GM12878 (cell line): ENCODE data around the gene TMEM179B. TPM values are rescaled to one million over a fixed set of nuclear protein-coding genes. Genes with fewer than 3 reads are reported as not detected.
"Not testable (repeated sequence)": the region's sequence is repeated elsewhere in the genome, so short reads cannot be mapped to it uniquely, and the experiment has no call there.

Experiments used
- ATAC-seq: fragments of 200-7000 bp; cut with Tn5 transposase; 3 replicates; pipeline ENCODE4 v1.9.1; 2020; ENCODE audit warnings: mild to moderate bottlenecking, moderate library complexity
- BruUV-seq: library from RNA; stranded (reverse); fragments of 400-500 nt; replicated peaks from 2 replicates; lab custom pipeline; 2021; lab: Mats Ljungman, UMichigan
- CTCF ChIA-PET: fragments of 300-600 bp; sonication (Branson Sonifier 250); formaldehyde crosslinking; extraction: SDS; loops from one replicate; lab custom pipeline; 2021; ENCODE audit warnings: inconsistent platforms; lab: Yijun Ruan, JAX
- POLR2A ChIA-PET: fragments of 350-600 bp; formaldehyde crosslinking; extraction: SDS; loops from one replicate; lab custom pipeline; 2021; ENCODE audit warnings: inconsistent platforms; lab: Charles Lee
- RAD21 ChIA-PET: fragments of 300-600 bp; sonication (Branson Sonifier 250); formaldehyde crosslinking; loops from one replicate; lab custom pipeline; 2023; ENCODE audit warnings: antibody characterized with exemption; ENCODE audit not compliant: unreplicated experiment; lab: Charles Lee
- SMC1A ChIA-PET: fragments of 300-600 bp; sonication (Branson Sonifier 250); formaldehyde crosslinking; loops from one replicate; lab custom pipeline; 2023; ENCODE audit not compliant: unreplicated experiment, uncharacterized antibody; lab: Charles Lee
- DNase-seq: peaks from one replicate; pipeline ENCODE4 v3.0.0-alpha.2; 2011; ENCODE audit warnings: low read depth, low spot score
- FAIRE-seq: peaks from 3 replicates; lab custom pipeline; 2011; peaks lifted over from hg19 to GRCh38; lab: Jason Lieb, UNC
- H2AFZ ChIP-seq: 2 replicates; pipeline ENCODE4 v1.6.0; 2011; ENCODE audit warnings: low read depth, low read length, control low read depth; ENCODE audit not compliant: control insufficient read depth
- H3K27ac ChIP-seq: 2 replicates; pipeline ENCODE4 v1.5.1; 2011; ENCODE audit warnings: control low read depth; ENCODE audit not compliant: control insufficient read depth, insufficient read depth
- H3K27me3 ChIP-seq, 2 experiments: replicated peaks in 1 of 2; 2 replicates each; pipeline versions ENCODE4 v1.6.0 to v1.6.1; 2011; ENCODE audit warnings: low read length in 1 of 2; ENCODE audit not compliant: control insufficient read depth in 2 of 2, insufficient read depth in 2 of 2
- H3K36me3 ChIP-seq, 2 experiments: 2 replicates each; pipeline ENCODE4 v1.5.1; 2011; ENCODE audit warnings: low read length in 1 of 2; ENCODE audit not compliant: control insufficient read depth in 2 of 2, insufficient read depth in 2 of 2
- H3K4me1 ChIP-seq: 2 replicates; pipeline ENCODE4 v1.6.1; 2011; ENCODE audit warnings: mild to moderate bottlenecking, low read length, moderate library complexity, mixed read lengths; ENCODE audit not compliant: control insufficient read depth, insufficient read depth
- H3K4me2 ChIP-seq: 2 replicates; pipeline ENCODE4 v1.6.0; 2011; ENCODE audit warnings: control low read depth; ENCODE audit not compliant: control insufficient read depth, insufficient read depth
- H3K4me3 ChIP-seq: fragments of 200-600 bp; sonication (generic); 2 replicates; pipeline ENCODE4 v1.5.1; 2016
- H3K79me2 ChIP-seq: 2 replicates; pipeline ENCODE4 v1.6.0; 2011; ENCODE audit warnings: low read length; ENCODE audit not compliant: control insufficient read depth, insufficient read depth
- H3K9ac ChIP-seq: 2 replicates; pipeline ENCODE4 v1.8.0; 2011; ENCODE audit warnings: low read length, control low read depth, mixed read lengths; ENCODE audit not compliant: control insufficient read depth, insufficient read depth
- H3K9me3 ChIP-seq: replicated peaks from 3 replicates; pipeline ENCODE4 v1.5.1; 2011; ENCODE audit warnings: mild to moderate bottlenecking, low read length; ENCODE audit not compliant: control insufficient read depth, insufficient read depth
- H4K20me1 ChIP-seq: 2 replicates; pipeline ENCODE4 v1.6.0; 2011; ENCODE audit not compliant: control insufficient read depth, insufficient read depth
- HSF1 ChIP-seq: fragments of 150-350 bp; IDR thresholded peaks from 2 replicates; pipeline ENCODE4 v1.6.1; 2014; ENCODE audit warnings: mild to moderate bottlenecking, low read depth, low read length
- YBX1 ChIP-seq: fragments of 450-650 bp; IDR thresholded peaks from 2 replicates; pipeline ENCODE4 v1.6.1; 2016; ENCODE audit warnings: antibody characterized with exemption
- WGBS: methylation state at CpG from one replicate; pipeline ENCODE4 v1.1.6; 2016; ENCODE audit warnings: low lambda C conversion rate; ENCODE audit not compliant: insufficient replicate concordance, insufficient coverage; ENCODE audit errors: missing lambda C conversion rate; 5-methylcytosine and 5-hydroxymethylcytosine counted together
- in situ Hi-C: fragments of 300-500 bp; cut with MboI; formaldehyde crosslinking; loops from 9 replicates; pipeline ENCODE4 v1.14.3; 2018; ENCODE audit warnings: mixed read lengths
- intact Hi-C: fragments of 100-400 bp; cut with micrococcal nuclease; formaldehyde crosslinking; loops from one replicate; pipeline ENCODE4 v1.14.2; 2022; ENCODE audit not compliant: unreplicated experiment
- polyA plus RNA-seq, 11 experiments: library from polyadenylated mRNA; depleted of rRNA in 4 of 11; unstranded in 6 of 11; stranded (reverse) in 5 of 11; fragments of >200 nt; fragmentation: Nextera tagmentation in 4 of 11; fragmentation: Illumina TruSeq in 1 of 11; extraction: Ambion mirVana in 4 of 11; extraction: Trizol in 1 of 11; gene quantifications; 1 replicate in 1 of 11; 2 replicates in 10 of 11; pipeline versions ENCODE4 v1.2.1 to v1.2.3, GENCODE V29; 2011 to 2016; ENCODE audit warnings: inconsistent platforms in 2 of 11, missing spikeins in 2 of 11, low read depth in 1 of 11
- total RNA-seq, 4 experiments: library from RNA; depleted of rRNA in 3 of 4; stranded (reverse); fragments of >200 nt in 3 of 4; fragmentation: Illumina TruSeq in 1 of 4; extraction: Trizol in 1 of 4; gene quantifications; 2 replicates each; pipeline versions ENCODE4 v1.2.1 to v1.2.3, GENCODE V29; 2013 to 2021

Gene TMEM179B
- total and polyA plus RNA-seq, 10 of the 15 experiments (the other 5 are each of a cell fraction or from before 2014, with no cell fraction given), result 21.7 to 82.4 (median 42.0) TPM

- TF ChIP-seq HSF1, result no peak
- no peak for TF ChIP-seq YBX1
- TF ChIP-seq, all 136 proteins: peak for 0
Measured at GRCh38 chr11:62823677-62824076, 36.5 kb downstream of the TMEM179B start (continued).

- H3K27ac ChIP-seq, H3K9me3 ChIP-seq, H3K4me1 ChIP-seq, FAIRE-seq, H4K20me1 ChIP-seq, in situ Hi-C loops, H3K27me3 ChIP-seq, intact Hi-C loops, ATAC-seq, H2AFZ ChIP-seq, H3K4me3 ChIP-seq, H3K4me2 ChIP-seq, DNase-seq, H3K9ac ChIP-seq, BruUV-seq: not testable (repeated sequence)
- ChIA-PET CTCF (interaction anchor here (0.6 to 1.5 kb wide), 3 partner anchors 23 to 1411 kb away, joined by 3 to 6 read pairs (median 3); partner anchors contain the start of genes NXF1 and TMEM179B), RAD21 (interaction anchor here (0.6 kb wide), 1 partner anchor 37 kb away, joined by 3 read pairs; no protein-coding TSS in a partner anchor), SMC1A (interaction anchor here (0.8 to 1.8 kb wide), 5 partner anchors 12 to 58 kb away, joined by 3 to 5 read pairs (median 5); no protein-coding TSS in a partner anchor), POLR2A (interaction anchor here (0.6 to 1.7 kb wide), 7 partner anchors 10 to 206 kb away, joined by 3 to 7 read pairs (median 4); partner anchors contain the start of genes B3GAT3 and ZBTB3)
- 99% methylated on average over 8 of the region's 8 CpGs for WGBS
- H3K36me3 ChIP-seq, result peaks cover 17 to 20% of the 10 kb centered on the region in 2 experiments
- peaks cover 28% of the 10 kb centered on the region for H3K79me2 ChIP-seq
Measured at GRCh38 chr11:62828130-62828529, 40.9 kb downstream of the TMEM179B start.
